ENCODE results near the gene ADAM20. TPM values are rescaled to one million over a fixed set of nuclear protein-coding genes. Genes with fewer than 3 reads are reported as not detected.
"Not testable (repeated sequence)": the region's sequence is repeated elsewhere in the genome, so short reads cannot be mapped to it uniquely, and the experiment has no call there.

The ADAM20 gene
- total and polyA plus RNA-seq, 2 experiments from 2014 or later, result 0.06 to 0.54 TPM

- no peaks in the 10 kb centered on the region for H3K9me3 ChIP-seq (ENCODE audit: low read depth)
- peak; percentile 49 for DNase-seq
- H3K4me1 ChIP-seq (ENCODE audit: insufficient read depth), result no peaks in the 10 kb centered on the region
- no peaks in the 10 kb centered on the region for H4K20me1 ChIP-seq (ENCODE audit: insufficient read depth)
- no peaks in the 10 kb centered on the region; the same call in 1 of the 2 replicates for H3K9me2 ChIP-seq (ENCODE audit: insufficient read depth)
- no peak overlapping the region for H3K4me2 ChIP-seq (ENCODE audit: unreplicated experiment)
- WGBS, 2 experiments (ENCODE audit: low coverage in 1 of 2, low lambda C conversion rate in 2 of 2, missing lambda C conversion rate in 2 of 2), result 76 to 79% methylated on average over 3 of the region's 3 CpGs
- TF ChIP-seq EZH2phosphoT487 (IDR thresholded peaks at IDR 0.05; ENCODE audit: insufficient read depth, low read depth) (no peak), EZH2 (IDR thresholded peaks at IDR 0.05; ENCODE audit: insufficient read depth, poor library complexity, severe bottlenecking) (no peak)
- H3K79me2 ChIP-seq (ENCODE audit: insufficient read depth), result no peaks in the 10 kb centered on the region
- in situ Hi-C loops (cut with MboI), result no loop called here
- no peaks in the 10 kb centered on the region for H3K36me3 ChIP-seq (ENCODE audit: low read depth)
- H3K4me3 ChIP-seq, result no peak overlapping the region
- H2AFZ ChIP-seq, result no peak overlapping the region
- no peaks in the 10 kb centered on the region for H3K27me3 ChIP-seq (replicated peaks; ENCODE audit: insufficient read depth)
- no peak overlapping the region for H3K9ac ChIP-seq
- no peak overlapping the region for H3K27ac ChIP-seq
- H3F3A ChIP-seq (ENCODE audit: insufficient read depth), result no peaks in the 10 kb centered on the region
Observed at GRCh38 chr14:70515811-70516210, 19.0 kb downstream of the ADAM20 start.

DNA sequence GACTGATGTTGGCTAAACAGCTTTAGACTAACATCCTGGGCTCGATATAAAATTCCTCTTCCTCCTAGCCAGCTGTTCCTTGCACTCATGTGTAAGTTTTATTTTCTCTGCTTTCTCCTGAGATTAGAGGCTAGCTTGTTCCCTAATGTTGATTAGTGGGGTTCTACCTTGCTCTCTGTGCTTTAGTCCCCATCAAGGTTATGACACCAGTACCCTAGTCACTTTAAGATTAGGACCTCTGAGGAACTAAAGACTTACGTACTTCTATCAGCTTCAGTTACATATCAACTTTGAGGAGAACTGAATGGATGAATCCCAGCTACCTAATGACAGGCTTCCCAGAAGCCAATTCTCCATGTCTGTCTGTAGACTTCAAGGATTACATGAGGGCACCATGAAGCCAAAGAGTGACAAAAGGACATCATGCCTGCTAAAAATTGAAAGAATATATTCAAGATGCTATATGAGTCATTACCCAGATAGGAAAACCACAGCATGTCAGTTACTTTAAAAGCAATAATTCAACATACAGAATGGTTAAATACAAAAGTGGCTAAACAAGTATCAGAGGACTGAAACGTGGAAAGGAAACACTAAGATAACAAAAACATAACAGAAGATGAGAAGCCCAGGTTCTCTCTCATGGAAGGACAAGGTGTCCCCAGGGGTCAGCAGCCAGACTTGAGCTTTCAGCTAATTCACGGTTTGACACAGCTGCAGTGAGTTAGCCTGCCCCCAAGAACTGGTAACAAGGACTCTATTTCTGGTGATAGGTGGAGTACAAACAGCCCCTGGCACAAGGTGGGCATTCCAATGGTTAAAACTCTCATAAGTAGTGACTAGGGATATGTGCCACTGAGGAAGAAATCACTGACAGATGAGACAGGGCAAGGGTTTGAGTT is 20.4 kb downstream of the ADAM20 start:
- Histone ChIP-seq H3K9me2 (ENCODE audit: insufficient read depth) (no peaks in the 10 kb centered on the region; the same call in 1 of the 2 replicates), H3K4me1 (ENCODE audit: insufficient read depth) (no peaks in the 10 kb centered on the region), H3K27ac (no peak overlapping the region), H3K4me3 (no peak overlapping the region), H3F3A (ENCODE audit: insufficient read depth) (no peaks in the 10 kb centered on the region), H3K79me2 (ENCODE audit: insufficient read depth) (no peaks in the 10 kb centered on the region), H3K9ac (no peak overlapping the region), H3K4me2 (ENCODE audit: unreplicated experiment) (no peak overlapping the region), H2AFZ (no peak overlapping the region), H3K36me3 (ENCODE audit: low read depth) (no peaks in the 10 kb centered on the region), H4K20me1 (ENCODE audit: insufficient read depth) (no peaks in the 10 kb centered on the region), H3K9me3 (ENCODE audit: low read depth) (no peaks in the 10 kb centered on the region), H3K27me3 (replicated peaks; ENCODE audit: insufficient read depth) (no peaks in the 10 kb centered on the region)
- no peak for TF ChIP-seq EZH2phosphoT487 (IDR thresholded peaks at IDR 0.05; ENCODE audit: insufficient read depth, low read depth)
- no peak for TF ChIP-seq EZH2 (IDR thresholded peaks at IDR 0.05; ENCODE audit: insufficient read depth, poor library complexity, severe bottlenecking)
- in situ Hi-C loops (cut with MboI), result no loop called here
- DNase-seq, result no peak
- WGBS, 2 experiments (ENCODE audit: low coverage in 1 of 2, low lambda C conversion rate in 2 of 2, missing lambda C conversion rate in 2 of 2), result 50 to 54% methylated on average over 4 of the region's 4 CpGs

DNA sequence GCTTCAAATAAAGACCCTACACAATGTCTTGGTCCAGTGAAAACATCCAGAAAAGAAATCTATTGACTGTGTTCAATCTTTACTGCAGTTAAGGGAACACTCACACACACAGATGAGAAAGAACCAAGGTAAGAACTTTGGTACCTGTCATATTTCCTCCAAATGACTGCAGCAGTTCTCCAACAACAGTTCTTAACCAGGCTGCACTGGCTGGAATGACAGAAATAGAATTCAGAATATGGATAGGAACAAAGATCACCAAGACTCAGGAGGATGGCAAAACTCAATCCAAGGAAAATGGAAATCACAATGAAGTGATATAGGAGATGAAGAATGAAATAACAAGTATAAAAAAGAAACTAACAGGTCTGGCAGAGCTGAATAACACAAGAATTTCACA is 36.6 kb downstream of the ADAM20 start:
- no peaks in the 10 kb centered on the region for H3K9me2 ChIP-seq (ENCODE audit: insufficient read depth)
- DNase-seq, result no peak
- no peaks in the 10 kb centered on the region for H3F3A ChIP-seq (ENCODE audit: insufficient read depth)
- H3K9ac ChIP-seq, result no peak overlapping the region
- H3K27me3 ChIP-seq (replicated peaks; ENCODE audit: insufficient read depth), result no peaks in the 10 kb centered on the region
- H3K36me3 ChIP-seq (ENCODE audit: low read depth), result no peaks in the 10 kb centered on the region; the same call in 1 of the 2 replicates
- H3K4me1 ChIP-seq (ENCODE audit: insufficient read depth), result no peaks in the 10 kb centered on the region
- in situ Hi-C loops (cut with MboI), result no loop called here
- H4K20me1 ChIP-seq (ENCODE audit: insufficient read depth), result no peaks in the 10 kb centered on the region
- no peak overlapping the region for H2AFZ ChIP-seq
- no peak overlapping the region for H3K4me3 ChIP-seq
- TF ChIP-seq EZH2 (IDR thresholded peaks at IDR 0.05; ENCODE audit: insufficient read depth, poor library complexity, severe bottlenecking), result no peak
- no peak for TF ChIP-seq EZH2phosphoT487 (IDR thresholded peaks at IDR 0.05; ENCODE audit: insufficient read depth, low read depth)
- H3K27ac ChIP-seq, result no peak overlapping the region
- no peaks in the 10 kb centered on the region for H3K79me2 ChIP-seq (ENCODE audit: insufficient read depth)
- no peaks in the 10 kb centered on the region for H3K9me3 ChIP-seq (ENCODE audit: low read depth)
- no peak overlapping the region for H3K4me2 ChIP-seq (ENCODE audit: unreplicated experiment)

GRCh38 chr14:70489579-70490200 is 45.1 kb downstream of the ADAM20 start:
- Histone ChIP-seq H4K20me1 (ENCODE audit: insufficient read depth) (peaks cover 2% of the 10 kb centered on the region; the same call in 1 of the 2 replicates), H3K4me1 (ENCODE audit: insufficient read depth) (no peaks in the 10 kb centered on the region), H3K9me2 (ENCODE audit: insufficient read depth) (no peaks in the 10 kb centered on the region; the same call in 1 of the 2 replicates), H3K4me2 (ENCODE audit: unreplicated experiment) (no peak overlapping the region), H3K27ac (no peak overlapping the region), H3K27me3 (replicated peaks; ENCODE audit: insufficient read depth) (no peaks in the 10 kb centered on the region), H3K9me3 (ENCODE audit: low read depth) (no peaks in the 10 kb centered on the region), H3K79me2 (ENCODE audit: insufficient read depth) (no peaks in the 10 kb centered on the region), H3K36me3 (ENCODE audit: low read depth) (no peaks in the 10 kb centered on the region), H2AFZ (no peak overlapping the region), H3K4me3 (no peak overlapping the region), H3K9ac (no peak overlapping the region), H3F3A (ENCODE audit: insufficient read depth) (no peaks in the 10 kb centered on the region)
- in situ Hi-C loops (cut with MboI), result no loop called here
- TF ChIP-seq EZH2 (IDR thresholded peaks at IDR 0.05; ENCODE audit: insufficient read depth, poor library complexity, severe bottlenecking) (no peak), EZH2phosphoT487 (IDR thresholded peaks at IDR 0.05; ENCODE audit: insufficient read depth, low read depth) (no peak)
- DNase-seq, result no peak
- 45 to 54% methylated on average over 3 of the region's 3 CpGs for WGBS, 2 experiments (ENCODE audit: low coverage in 1 of 2, low lambda C conversion rate in 2 of 2, missing lambda C conversion rate in 2 of 2)

GRCh38 chr14:70477356-70478105 is 57.3 kb downstream of the ADAM20 start:
- WGBS, 2 experiments (ENCODE audit: low coverage in 1 of 2, low lambda C conversion rate in 2 of 2, missing lambda C conversion rate in 2 of 2), result 90 to 92% methylated on average over 16 to 50 of the region's 57 CpGs

DNA sequence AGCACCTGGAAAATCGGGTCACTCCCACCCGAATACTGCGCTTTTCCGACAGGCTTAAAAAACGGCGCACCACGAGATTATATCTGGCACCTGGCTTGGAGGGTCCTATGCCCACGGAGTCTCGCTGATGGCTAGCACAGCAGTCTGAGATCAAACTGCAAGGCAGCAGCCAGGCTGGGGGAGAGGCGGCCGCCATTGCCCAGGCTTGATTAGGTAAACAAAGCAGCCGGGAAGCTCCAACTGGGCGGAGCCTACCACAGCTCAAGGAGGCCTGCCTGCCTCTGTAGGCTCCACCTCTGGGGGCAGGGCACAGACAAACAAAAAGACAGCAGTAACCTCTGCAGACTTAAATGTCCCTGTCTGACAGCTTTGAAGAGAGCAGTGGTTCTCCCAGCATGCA is 59.3 kb downstream of the ADAM20 start:
- H3K79me2 ChIP-seq (ENCODE audit: insufficient read depth); H3K4me3 ChIP-seq; H3K9ac ChIP-seq; H3K36me3 ChIP-seq (ENCODE audit: low read depth); H3K27me3 ChIP-seq (replicated peaks; ENCODE audit: insufficient read depth); H3K9me3 ChIP-seq (ENCODE audit: low read depth); H3F3A ChIP-seq (ENCODE audit: insufficient read depth); H3K4me1 ChIP-seq (ENCODE audit: insufficient read depth); H3K27ac ChIP-seq; H4K20me1 ChIP-seq (ENCODE audit: insufficient read depth); DNase-seq; in situ Hi-C loops (cut with MboI); H3K4me2 ChIP-seq (ENCODE audit: unreplicated experiment); H2AFZ ChIP-seq; H3K9me2 ChIP-seq (ENCODE audit: insufficient read depth): not testable (repeated sequence)
- WGBS, 2 experiments (ENCODE audit: low coverage in 1 of 2, low lambda C conversion rate in 2 of 2, missing lambda C conversion rate in 2 of 2), result 70 to 77% methylated on average over 10 of the region's 13 CpGs

More at GRCh38 chr14:70477356-70478105, 57.3 kb downstream of the ADAM20 start:
- H3K4me2 ChIP-seq (ENCODE audit: unreplicated experiment); H3K4me1 ChIP-seq (ENCODE audit: insufficient read depth); H3F3A ChIP-seq (ENCODE audit: insufficient read depth); H3K27me3 ChIP-seq (replicated peaks; ENCODE audit: insufficient read depth); H3K36me3 ChIP-seq (ENCODE audit: low read depth); H3K4me3 ChIP-seq; H2AFZ ChIP-seq; H4K20me1 ChIP-seq (ENCODE audit: insufficient read depth); DNase-seq; H3K9ac ChIP-seq; in situ Hi-C loops (cut with MboI); H3K9me3 ChIP-seq (ENCODE audit: low read depth); H3K9me2 ChIP-seq (ENCODE audit: insufficient read depth); H3K27ac ChIP-seq; H3K79me2 ChIP-seq (ENCODE audit: insufficient read depth): not testable (repeated sequence)
